Spleen (tissue), 11 donors: Measurements from ENCODE around the gene TXNRD2. TPM values are rescaled to one million over a fixed set of nuclear protein-coding genes. Genes with fewer than 3 reads are reported as not detected.

Experiments
- DNase-seq: peaks from one replicate; pipeline ENCODE4 v3.0.0-alpha.2; 2020
- H3K27ac ChIP-seq, 8 donors: fragments of 200-600 bp; sonication (generic) in 7 of 8; 1 replicate in 4 of 8; 2 replicates in 4 of 8; pipeline versions ENCODE4 v1.5.0 to v1.8.0; 2016 to 2021; ENCODE audit warnings: inconsistent platforms in 4 of 8, mild to moderate bottlenecking in 4 of 8, moderate library complexity in 1 of 8
- H3K27me3 ChIP-seq, 7 donors: fragments of 200-600 bp; sonication (generic) in 6 of 7; replicated peaks in 1 of 7; 1 replicate in 4 of 7; 2 replicates in 3 of 7; pipeline versions ENCODE4 v1.5.0 to v1.8.0; 2016 to 2021; ENCODE audit warnings: inconsistent platforms in 3 of 7, mild to moderate bottlenecking in 1 of 7
- H3K36me3 ChIP-seq, 6 donors: fragments of 200-600 bp; sonication (generic) in 5 of 6; 1 replicate in 4 of 6; 2 replicates in 2 of 6; pipeline versions ENCODE4 v1.5.0 to v1.8.0; 2016 to 2021; ENCODE audit warnings: inconsistent platforms in 2 of 6
- H3K4me1 ChIP-seq, 6 donors: fragments of 200-600 bp; sonication (generic) in 5 of 6; 1 replicate in 3 of 6; 2 replicates in 3 of 6; pipeline versions ENCODE4 v1.5.0 to v1.8.0; 2016 to 2021; ENCODE audit warnings: inconsistent platforms in 3 of 6
- H3K4me3 ChIP-seq, 8 donors: fragments of 200-600 bp; sonication (generic) in 7 of 8; 1 replicate in 4 of 8; 2 replicates in 4 of 8; pipeline versions ENCODE4 v1.5.0 to v1.8.0; 2016 to 2021; ENCODE audit warnings: inconsistent platforms in 4 of 8, mild to moderate bottlenecking in 4 of 8, moderate library complexity in 2 of 8
- H3K9me3 ChIP-seq, 8 donors: fragments of 200-600 bp; sonication (generic) in 7 of 8; 1 replicate in 4 of 8; 2 replicates in 4 of 8; pipeline versions ENCODE4 v1.5.0 to v1.8.0; 2016 to 2021; ENCODE audit warnings: inconsistent platforms in 4 of 8
- CTCF ChIP-seq, 11 experiments: fragments of 200-600 bp in 7 of 11; fragments of 450-650 bp in 4 of 11; sonication (generic) in 4 of 11; IDR thresholded peaks in 8 of 11; conservative IDR thresholded peaks in 3 of 11; 1 replicate in 7 of 11; 2 replicates in 4 of 11; pipeline versions ENCODE4 v1.4.0 to v1.8.0; 2016 to 2021; ENCODE audit warnings: antibody characterized with exemption in 11 of 11, inconsistent platforms in 4 of 11, mild to moderate bottlenecking in 1 of 11
- POLR2A ChIP-seq, 3 donors: fragments of 450-650 bp; IDR thresholded peaks; one replicate each; pipeline ENCODE4 v1.5.1; 2017; ENCODE audit warnings: antibody characterized with exemption in 3 of 3, mild to moderate bottlenecking in 1 of 3
- POLR2AphosphoS5 ChIP-seq, 3 donors: sonication (generic); formaldehyde crosslinking; IDR thresholded peaks; one replicate each; pipeline ENCODE4 v1.5.1; 2017; ENCODE audit warnings: antibody characterized with exemption in 3 of 3
- WGBS, 5 donors: extraction: QIAGEN DNeasy Blood & Tissue Kit in 3 of 5; methylation state at CpG; one replicate each; pipeline versions ENCODE4 v1.1.5 to v1.1.7; 2013 to 2018; 5-methylcytosine and 5-hydroxymethylcytosine counted together
- intact Hi-C: fragments of 100-400 bp; cut with DNase I; formaldehyde crosslinking; loops from one replicate; pipeline ENCODE4 v1.15.0; 2023; ENCODE audit warnings: low total_unique reads
- polyA plus RNA-seq, 3 donors: library from polyadenylated mRNA; stranded (reverse); fragments of 200-250 nt; gene quantifications; one replicate each; pipeline ENCODE4 v1.2.1, GENCODE V29; 2013
- total RNA-seq, 7 donors: library from RNA; depleted of rRNA in 3 of 7; stranded (reverse); fragments of >200 nt in 3 of 7; fragmentation: NEBNext Ultra II Directional in 4 of 7; extraction: Animal tissue kit (Norgen Biotek cat#: 25700) in 4 of 7; gene quantifications; one replicate each; pipeline versions ENCODE4 v1.1.0 to v1.2.1, GENCODE V29; 2016 to 2021
- donor health status: healthy with polysubstance abuse.
- donor health status: DM: no; HTN: no; CAD: no; lungs with moderate emphysema.
- donor health status: DM: no; HTN: no; CAD: no.
- donor health status: Bipolar disorder and iron deficiency.
- donor health status: healthy.
- donor health status: DM: no; HTN: no; CAD: no.
- donor health status: DM: yes; HTN: yes; CAD: no.

TXNRD2 gene
- total and polyA plus RNA-seq, 10 donors: 21.6 to 45.9 (median 35.5) TPM

GRCh38 chr22:19852177-19852781 lies 89.3 kb downstream of the TXNRD2 start:
- H3K4me3 ChIP-seq: no peak overlapping the region
- no peaks in the 10 kb centered on the region for H3K9me3 ChIP-seq
- H3K27me3 ChIP-seq: no peaks in the 10 kb centered on the region
- H3K27ac ChIP-seq: no peak overlapping the region
- DNase-seq: no peak
- intact Hi-C loops: no loop called here
- WGBS, 5 donors: 89 to 99% (median 94%) methylated on average over 12 of the region's 12 CpGs
- H3K36me3 ChIP-seq: peaks cover 0 to 39% (median 22%) of the 10 kb centered on the region in 6 donors
- peaks cover 18 to 86% (median 57%) of the 10 kb centered on the region in 6 donors for H3K4me1 ChIP-seq
- TF ChIP-seq POLR2AphosphoS5 (IDR thresholded peaks at IDR 0.05): no peak
- no peak for TF ChIP-seq CTCF (IDR thresholded peaks at IDR 0.05 in 8 of 11, conservative IDR thresholded peaks at IDR 0.05 in 3 of 11)
- no peak for TF ChIP-seq POLR2A (IDR thresholded peaks at IDR 0.05)

- WGBS, 5 donors: 77 to 95% (median 90%) methylated on average over 8 to 21 of the region's 21 CpGs
- Histone ChIP-seq H3K27ac (no peak overlapping the region), H3K36me3 (peaks cover 0 to 47% (median 22%) of the 10 kb centered on the region in 6 donors), H3K4me1 (peaks cover 18 to 82% (median 54%) of the 10 kb centered on the region in 6 donors), H3K9me3 (no peaks in the 10 kb centered on the region), H3K4me3 (no peak overlapping the region), H3K27me3 (no peaks in the 10 kb centered on the region)
- DNase-seq: no peak
- intact Hi-C loops: no loop called here
- TF ChIP-seq POLR2AphosphoS5 (IDR thresholded peaks at IDR 0.05) (no peak), POLR2A (IDR thresholded peaks at IDR 0.05) (no peak), CTCF (IDR thresholded peaks at IDR 0.05 in 8 of 11, conservative IDR thresholded peaks at IDR 0.05 in 3 of 11) (no peak)
Measured at GRCh38 chr22:19851291-19852176, 90.1 kb downstream of the TXNRD2 start.

GRCh38 chr22:19850763-19851109 lies 90.9 kb downstream of the TXNRD2 start:
- WGBS, 5 donors: 79 to 87% (median 84%) methylated on average over 8 to 9 of the region's 9 CpGs

More at GRCh38 chr22:19850763-19851109, 90.9 kb downstream of the TXNRD2 start:
- Histone ChIP-seq H3K27me3 (no peaks in the 10 kb centered on the region), H3K27ac (no peak overlapping the region), H3K4me3 (no peak overlapping the region), H3K9me3 (no peaks in the 10 kb centered on the region), H3K4me1 (peaks cover 19 to 82% (median 51%) of the 10 kb centered on the region in 6 donors), H3K36me3 (peaks cover 0 to 47% (median 22%) of the 10 kb centered on the region in 6 donors)
- intact Hi-C loops: no loop called here
- DNase-seq: no peak
- TF ChIP-seq POLR2AphosphoS5 (IDR thresholded peaks at IDR 0.05) (no peak), POLR2A (IDR thresholded peaks at IDR 0.05) (no peak), CTCF (IDR thresholded peaks at IDR 0.05 in 8 of 11, conservative IDR thresholded peaks at IDR 0.05 in 3 of 11) (no peak)
